ENCODE data around the gene EID1. TPM values are rescaled to one million over a fixed set of nuclear protein-coding genes. Genes with fewer than 3 reads are reported as not detected.

EID1 gene
- total RNA-seq, 3 donors from 2014 or later = 204 to 266 (median 227) TPM

DNA sequence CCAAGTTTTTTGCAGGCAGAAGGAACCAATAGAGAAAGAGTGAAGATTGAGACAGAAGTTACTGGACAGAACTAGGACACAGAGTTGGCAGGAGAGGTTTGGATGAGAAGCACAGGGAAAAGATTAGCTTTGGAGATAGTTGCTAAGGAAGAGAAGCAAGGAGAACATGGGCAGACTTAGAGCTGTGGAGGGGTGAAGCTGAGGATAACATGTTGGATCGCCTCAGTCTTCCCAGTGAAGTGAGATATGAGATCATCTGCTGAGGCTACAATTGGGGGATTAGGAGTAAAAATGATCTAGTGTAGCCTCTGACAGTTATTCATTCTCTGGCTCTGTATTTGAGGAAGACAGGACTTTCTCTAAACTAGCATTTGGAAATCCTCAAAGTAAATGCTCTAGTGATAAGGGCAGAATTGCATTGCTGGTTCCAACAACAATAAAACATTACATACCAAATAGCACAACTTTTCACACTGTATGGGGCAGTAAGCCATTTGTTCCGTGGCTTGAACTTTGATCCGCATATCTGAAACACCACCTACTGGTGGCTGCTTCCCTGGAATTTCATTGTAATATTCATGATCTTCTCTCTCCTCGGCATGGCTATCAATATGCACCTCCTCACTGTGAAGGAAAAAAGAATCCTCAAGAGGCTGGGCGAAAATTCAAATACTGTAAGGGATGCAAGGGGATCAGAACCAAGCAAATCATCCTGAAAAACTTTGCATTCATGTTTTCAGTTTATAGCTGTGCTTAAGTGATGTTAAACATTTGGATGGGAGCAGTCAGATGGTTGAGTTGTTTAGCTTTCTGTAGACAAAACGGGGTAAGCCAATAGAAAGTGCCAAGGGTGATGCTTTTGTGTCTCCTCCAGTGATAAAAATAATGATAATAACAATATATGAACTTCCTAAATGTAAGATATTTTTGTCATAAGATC lies 22.2 kb upstream of the EID1 start:
- Histone ChIP-seq H3K4me3 (no peak overlapping the region), H3K36me3 (no peaks in the 10 kb centered on the region), H3K9me3 (no peaks in the 10 kb centered on the region), H3K27ac (peak overlapping the region in 1 of 2 donors; percentile 27), H3K27me3 (no peaks in the 10 kb centered on the region), H3K4me1 (no peaks in the 10 kb centered on the region)
- no peak for DNase-seq (ENCODE audit: low spot score in 2 of 2)
- intact Hi-C loops (cut with DNase I; ENCODE audit: low total_unique reads) = no loop called here
- TF ChIP-seq POLR2A (IDR thresholded peaks at IDR 0.05) = no peak
- TF ChIP-seq, protein P1, sequence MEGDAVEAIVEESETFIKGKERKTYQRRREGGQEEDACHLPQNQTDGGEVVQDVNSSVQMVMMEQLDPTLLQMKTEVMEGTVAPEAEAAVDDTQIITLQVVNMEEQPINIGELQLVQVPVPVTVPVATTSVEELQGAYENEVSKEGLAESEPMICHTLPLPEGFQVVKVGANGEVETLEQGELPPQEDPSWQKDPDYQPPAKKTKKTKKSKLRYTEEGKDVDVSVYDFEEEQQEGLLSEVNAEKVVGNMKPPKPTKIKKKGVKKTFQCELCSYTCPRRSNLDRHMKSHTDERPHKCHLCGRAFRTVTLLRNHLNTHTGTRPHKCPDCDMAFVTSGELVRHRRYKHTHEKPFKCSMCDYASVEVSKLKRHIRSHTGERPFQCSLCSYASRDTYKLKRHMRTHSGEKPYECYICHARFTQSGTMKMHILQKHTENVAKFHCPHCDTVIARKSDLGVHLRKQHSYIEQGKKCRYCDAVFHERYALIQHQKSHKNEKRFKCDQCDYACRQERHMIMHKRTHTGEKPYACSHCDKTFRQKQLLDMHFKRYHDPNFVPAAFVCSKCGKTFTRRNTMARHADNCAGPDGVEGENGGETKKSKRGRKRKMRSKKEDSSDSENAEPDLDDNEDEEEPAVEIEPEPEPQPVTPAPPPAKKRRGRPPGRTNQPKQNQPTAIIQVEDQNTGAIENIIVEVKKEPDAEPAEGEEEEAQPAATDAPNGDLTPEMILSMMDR (IDR thresholded peaks at IDR 0.05) = peak in 1 of 3 donors; percentile 40

DNA sequence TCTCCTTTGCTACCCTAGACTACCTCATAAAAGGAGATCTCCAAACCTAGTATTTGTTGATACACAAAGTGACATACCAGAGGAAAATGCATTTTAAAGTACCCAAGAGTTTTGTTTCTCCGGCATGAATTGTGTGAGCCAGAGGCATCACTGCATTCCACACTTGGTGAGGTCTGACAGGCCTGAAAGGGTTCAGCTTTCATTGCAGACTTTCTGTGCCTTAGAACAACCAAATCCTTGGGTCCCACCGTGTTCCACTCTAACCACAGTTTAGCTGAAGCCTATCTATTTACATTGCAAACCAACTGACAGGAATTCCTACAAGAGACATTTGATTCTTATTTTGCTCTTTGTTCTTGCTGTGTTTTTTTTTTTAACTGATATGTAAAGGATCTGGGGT lies 21.0 kb upstream of the EID1 start:
- intact Hi-C loops (cut with DNase I; ENCODE audit: low total_unique reads) = no loop called here
- no peak overlapping the region for H3K4me3 ChIP-seq
- no peak overlapping the region for H3K27ac ChIP-seq
- TF ChIP-seq POLR2A (IDR thresholded peaks at IDR 0.05) (no peak), POLR2AphosphoS5 (IDR thresholded peaks at IDR 0.05) (no peak)
- TF ChIP-seq, protein P1 (IDR thresholded peaks at IDR 0.05) = no peak
- no peaks in the 10 kb centered on the region for H3K4me1 ChIP-seq
- H3K36me3 ChIP-seq = no peaks in the 10 kb centered on the region
- DNase-seq (ENCODE audit: low spot score in 2 of 2) = no peak
- H3K9me3 ChIP-seq = no peaks in the 10 kb centered on the region
- H3K27me3 ChIP-seq = no peaks in the 10 kb centered on the region

DNA sequence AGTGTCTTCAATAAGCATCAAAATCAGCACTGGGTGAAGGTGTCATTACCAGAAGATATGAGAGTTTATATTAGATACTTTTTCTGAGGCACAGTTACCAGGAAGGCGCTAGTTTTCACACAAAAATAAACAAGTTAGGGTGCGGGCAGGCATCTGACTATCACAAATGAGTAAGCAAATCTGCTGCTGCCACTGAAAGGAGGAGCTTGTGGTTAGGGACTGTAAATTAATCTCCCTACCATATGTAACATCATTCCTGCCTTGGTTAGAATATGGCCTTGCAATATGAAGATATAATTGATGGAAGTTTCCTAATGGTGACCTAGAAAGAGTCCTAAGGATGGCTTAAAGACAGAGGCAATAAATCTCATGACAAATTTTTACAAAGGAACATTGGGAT lies 19.5 kb upstream of the EID1 start:
- intact Hi-C loops (cut with DNase I; ENCODE audit: low total_unique reads) = no loop called here
- H3K27ac ChIP-seq = no peak overlapping the region
- H3K4me1 ChIP-seq = no peaks in the 10 kb centered on the region
- H3K9me3 ChIP-seq = no peaks in the 10 kb centered on the region
- H3K36me3 ChIP-seq = no peaks in the 10 kb centered on the region
- TF ChIP-seq, protein P1 (IDR thresholded peaks at IDR 0.05) = no peak
- no peak for TF ChIP-seq POLR2AphosphoS5 (IDR thresholded peaks at IDR 0.05)
- TF ChIP-seq POLR2A (IDR thresholded peaks at IDR 0.05) = no peak
- no peak for DNase-seq (ENCODE audit: low spot score in 2 of 2)
- H3K27me3 ChIP-seq = no peaks in the 10 kb centered on the region
- no peak overlapping the region for H3K4me3 ChIP-seq

DNA sequence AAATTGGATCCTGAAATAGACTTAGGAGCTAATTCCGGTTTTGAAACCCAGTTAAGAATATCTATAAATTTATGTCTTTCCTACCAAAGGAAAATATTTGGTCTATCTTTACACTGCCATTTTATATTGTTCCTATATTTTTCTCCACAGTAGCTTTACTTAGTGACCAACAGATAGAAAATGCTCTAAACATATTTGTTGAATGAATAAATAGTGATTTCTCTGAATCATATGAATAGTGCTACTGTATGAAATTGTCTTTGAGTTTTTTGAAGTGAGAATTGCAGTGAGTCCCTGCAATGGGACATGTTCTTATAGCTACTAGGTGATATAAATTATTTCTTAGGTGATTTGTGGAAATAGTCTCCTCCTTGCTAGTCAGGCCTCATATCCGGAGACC lies 18.5 kb upstream of the EID1 start:
- intact Hi-C loops (cut with DNase I; ENCODE audit: low total_unique reads) = no loop called here
- no peak overlapping the region for H3K27ac ChIP-seq

More for the DNA sequence above, 18.5 kb upstream of the EID1 start:
- no peak overlapping the region for H3K4me3 ChIP-seq
- no peaks in the 10 kb centered on the region for H3K4me1 ChIP-seq
- no peak for DNase-seq (ENCODE audit: low spot score in 2 of 2)
- H3K36me3 ChIP-seq = no peaks in the 10 kb centered on the region
- TF ChIP-seq, protein P1 (IDR thresholded peaks at IDR 0.05) = no peak
- TF ChIP-seq POLR2A (IDR thresholded peaks at IDR 0.05) (no peak), POLR2AphosphoS5 (IDR thresholded peaks at IDR 0.05) (no peak)
- H3K27me3 ChIP-seq = no peaks in the 10 kb centered on the region
- H3K9me3 ChIP-seq = no peaks in the 10 kb centered on the region

All from breast epithelium (tissue), 4 donors.